Aorta (tissue), 5 donors: Measurements from ENCODE around the gene SMAD6. TPM values are rescaled to one million over a fixed set of nuclear protein-coding genes. Genes with fewer than 3 reads are reported as not detected.

Experiments
- ATAC-seq: fragments of 200-7000 bp; cut with Tn5 transposase; one replicate; pipeline ENCODE4 v1.9.1; 2022; ENCODE audit warnings: moderate library complexity; ENCODE audit not compliant: low FRiP score
- DNase-seq, 2 donors: peaks; one replicate each; pipeline ENCODE4 v3.0.0-alpha.2; 2020
- H3K27ac ChIP-seq, 2 donors: one replicate each; pipeline ENCODE4 v1.5.1; 2013; ENCODE audit warnings: low read length in 2 of 2, mild to moderate bottlenecking in 2 of 2, moderate library complexity in 2 of 2, control low read depth in 1 of 2, inconsistent platforms in 1 of 2, low read depth in 1 of 2
- H3K27me3 ChIP-seq, 2 donors: one replicate each; pipeline ENCODE4 v1.6.1; 2013; ENCODE audit warnings: control low read depth in 1 of 2, low read length in 1 of 2, mild to moderate bottlenecking in 1 of 2, moderate library complexity in 1 of 2; ENCODE audit not compliant: insufficient read depth in 2 of 2, control insufficient read depth in 1 of 2
- H3K36me3 ChIP-seq, 2 donors: one replicate each; pipeline ENCODE4 v1.6.1; 2013; ENCODE audit warnings: control low read depth in 1 of 2, low read length in 1 of 2, mild to moderate bottlenecking in 1 of 2; ENCODE audit not compliant: insufficient read depth in 2 of 2, control insufficient read depth in 1 of 2
- H3K4me1 ChIP-seq, 2 donors: one replicate each; pipeline ENCODE4 v1.6.1; 2013; ENCODE audit warnings: low read length in 2 of 2, control low read depth in 1 of 2, mild to moderate bottlenecking in 1 of 2, moderate library complexity in 1 of 2; ENCODE audit not compliant: insufficient read depth in 2 of 2, control insufficient read depth in 1 of 2
- H3K4me3 ChIP-seq, 2 donors: one replicate each; pipeline ENCODE4 v1.5.1; 2013; ENCODE audit warnings: low read length in 2 of 2, control low read depth in 1 of 2, mild to moderate bottlenecking in 1 of 2
- H3K9me3 ChIP-seq: one replicate; pipeline ENCODE4 v1.6.1; 2013; ENCODE audit warnings: mild to moderate bottlenecking, low read length; ENCODE audit not compliant: control insufficient read depth
- WGBS, 2 donors: extraction: QIAGEN DNeasy Blood & Tissue Kit; methylation state at CpG; one replicate each; pipeline ENCODE4 v1.1.7; 2013; 5-methylcytosine and 5-hydroxymethylcytosine counted together
- intact Hi-C, 2 donors: fragments of 100-400 bp; cut with DNase I; formaldehyde crosslinking; loops; one replicate each; pipeline versions ENCODE4 v1.14.2 to v1.15.0; 2022
- polyA plus RNA-seq, 2 donors: library from polyadenylated mRNA; stranded (reverse); fragments of 200-250 nt; gene quantifications; one replicate each; pipeline ENCODE4 v1.2.3, GENCODE V29; 2013
- total RNA-seq, 2 donors: library from RNA; stranded (reverse); fragmentation: NEBNext Ultra II Directional; extraction: Animal tissue kit (Norgen Biotek cat#: 25700); gene quantifications; one replicate each; pipeline ENCODE4 v1.2.1, GENCODE V29; 2021
- donor health status: healthy with polysubstance abuse.
- donor health status: Bipolar disorder and iron deficiency.
- donor health status: DM: no; HTN: no; CAD: no.
- donor health status: DM: no; HTN: no; CAD: no.
- donor health status: DM: yes; HTN: yes; CAD: no.

Gene SMAD6
- total and polyA plus RNA-seq, 4 donors, result 7.1 to 92.0 (median 24.5) TPM

DNA sequence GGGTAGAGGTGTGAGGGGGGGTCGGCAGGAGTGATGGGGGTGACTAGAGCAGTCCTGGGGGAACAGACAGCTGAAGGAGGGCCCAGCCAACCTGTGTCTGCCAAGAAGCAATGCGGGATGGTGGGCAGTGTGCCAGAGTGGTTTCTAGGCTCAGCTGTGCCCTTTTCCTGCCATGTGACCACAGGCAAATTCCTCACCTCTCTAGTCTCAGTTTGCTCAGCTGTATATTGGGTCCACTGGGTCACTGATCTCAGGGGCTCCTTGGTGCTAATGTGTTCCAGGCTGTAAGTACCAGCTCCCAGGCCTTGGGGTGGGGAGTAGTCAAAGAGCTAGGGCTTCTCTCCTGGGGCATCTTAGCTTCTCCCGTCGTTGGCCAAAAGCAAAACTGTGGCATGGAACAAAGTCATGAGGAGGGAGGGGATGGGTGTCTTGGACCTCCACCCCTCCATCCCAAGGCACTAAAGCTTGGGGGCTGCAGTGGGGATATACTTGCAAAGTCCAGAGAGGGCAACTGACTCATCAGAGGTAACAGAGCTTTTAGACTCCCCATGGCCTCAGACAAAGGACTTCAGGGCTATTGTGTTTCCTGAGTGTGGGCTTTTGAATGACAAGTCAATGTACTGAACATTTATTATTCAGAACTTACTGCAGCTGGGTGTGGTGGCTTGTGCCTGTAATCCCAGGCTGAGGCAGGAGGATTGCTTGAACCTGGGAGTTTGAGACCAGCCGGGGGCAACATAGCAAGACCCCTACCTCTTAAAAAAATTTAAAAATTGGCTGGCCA, 20.9 kb downstream of the SMAD6 start:
- H3K27ac ChIP-seq, result no peak overlapping the region
- peak; percentile 15 to 36 for DNase-seq
- 69 to 70% methylated on average over 5 of the region's 5 CpGs for WGBS, 2 donors
- peaks cover 0 to 7% of the 10 kb centered on the region in 2 donors for H3K4me1 ChIP-seq
- no peaks in the 10 kb centered on the region for H3K9me3 ChIP-seq
- ATAC-seq, result no peak
- H3K27me3 ChIP-seq, result no peaks in the 10 kb centered on the region
- intact Hi-C loops, result no loop called here
- H3K4me3 ChIP-seq, result no peak overlapping the region
- H3K36me3 ChIP-seq, result no peaks in the 10 kb centered on the region

DNA sequence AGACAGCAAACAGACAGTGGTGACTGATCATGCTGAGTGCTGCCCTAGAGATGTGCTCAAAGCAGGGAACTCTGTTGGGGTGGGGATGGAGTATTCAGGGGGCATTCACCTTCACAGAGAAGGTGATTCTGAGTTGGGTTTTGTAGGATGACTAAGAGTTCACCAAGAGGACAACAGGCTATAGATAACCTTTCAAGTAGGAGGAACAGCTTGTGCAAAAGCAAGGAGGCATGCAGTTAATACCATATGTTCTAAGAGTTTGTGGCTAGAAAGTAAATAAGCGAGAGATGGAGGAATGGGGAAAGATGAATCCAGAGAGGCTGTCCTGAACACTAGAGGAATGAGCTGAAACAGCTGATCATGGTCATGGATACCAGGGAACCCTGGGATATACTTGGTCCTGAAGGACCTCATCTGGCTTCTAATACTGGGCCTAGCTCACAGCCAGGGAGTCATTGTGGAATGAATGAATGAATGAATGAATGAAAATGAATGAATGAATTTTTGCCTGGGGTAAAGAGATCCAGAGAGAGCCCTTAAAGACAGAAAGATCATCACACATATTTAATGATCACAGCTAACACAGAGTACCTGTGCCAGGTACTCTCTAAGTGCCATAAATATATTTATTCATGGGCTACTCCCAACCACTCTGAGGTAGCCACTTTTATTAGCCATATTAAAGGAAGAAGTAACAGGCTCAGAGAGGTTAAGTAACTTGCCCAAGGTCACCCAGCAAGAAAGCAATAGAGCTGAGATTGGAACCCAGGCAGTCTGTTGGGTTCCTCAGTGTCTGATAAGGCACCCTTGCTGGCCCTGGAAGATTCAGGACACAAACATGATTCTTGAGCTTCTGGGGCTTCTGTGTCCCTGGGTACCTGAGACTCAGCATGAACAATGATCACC, 22.0 kb downstream of the SMAD6 start:
- Histone ChIP-seq H3K9me3 (no peaks in the 10 kb centered on the region), H3K36me3 (no peaks in the 10 kb centered on the region), H3K27me3 (no peaks in the 10 kb centered on the region), H3K4me1 (peaks cover 0 to 7% of the 10 kb centered on the region in 2 donors), H3K4me3 (no peak overlapping the region), H3K27ac (peak overlapping the region in 1 of 2 donors; percentile 38)
- 84 to 96% methylated on average over 1 of the region's 1 CpG for WGBS, 2 donors
- ATAC-seq (no peak), DNase-seq (peak in 1 of 2 donors; percentile 1)
- intact Hi-C loops, result no loop called here

DNA sequence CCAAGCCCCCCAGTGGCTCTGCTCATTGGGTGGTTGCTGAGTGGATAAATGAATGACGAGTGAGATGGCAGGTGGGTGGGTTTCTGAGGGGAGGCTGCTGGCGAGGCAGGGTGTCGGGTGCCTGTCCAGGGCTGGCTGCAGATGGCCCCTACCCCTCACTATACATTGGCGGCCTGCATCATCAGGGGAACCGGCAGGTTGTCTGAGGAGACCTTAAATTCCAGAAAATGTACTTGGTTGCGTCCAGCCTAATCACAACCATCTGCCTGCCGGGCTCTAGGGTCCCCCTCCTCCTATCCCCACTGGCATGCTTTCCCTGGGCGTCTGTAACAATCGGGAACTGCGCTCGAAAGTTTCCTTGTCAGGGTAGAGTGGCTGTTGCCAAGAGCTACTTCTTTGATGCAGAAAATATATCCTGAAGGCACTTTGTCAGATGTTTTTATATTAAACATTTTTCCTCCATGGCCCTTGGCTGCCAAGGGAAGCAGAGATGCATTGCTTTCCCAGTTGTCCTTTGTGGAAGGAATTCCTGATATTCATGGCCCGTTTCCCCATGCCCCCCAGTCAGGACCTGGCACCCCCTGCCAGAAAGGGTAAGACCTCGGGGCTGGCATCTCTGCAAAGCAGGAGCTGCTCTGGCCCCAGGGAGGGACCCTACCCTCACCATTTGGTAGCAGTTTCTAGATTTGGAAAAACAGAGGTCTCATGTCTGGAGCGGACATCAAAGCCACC, 22.9 kb downstream of the SMAD6 start:
- ATAC-seq (no peak), DNase-seq (peak in 1 of 2 donors; percentile 63)
- no peaks in the 10 kb centered on the region for H3K9me3 ChIP-seq
- no peaks in the 10 kb centered on the region for H3K27me3 ChIP-seq
- H3K4me1 ChIP-seq, result peaks cover 0 to 7% of the 10 kb centered on the region in 2 donors
- intact Hi-C loops, result no loop called here
- no peak overlapping the region for H3K4me3 ChIP-seq
- H3K27ac ChIP-seq, result peak overlapping the region; percentile 8 to 53
- 19 to 25% methylated on average over 14 of the region's 14 CpGs for WGBS, 2 donors
- no peaks in the 10 kb centered on the region for H3K36me3 ChIP-seq

DNA sequence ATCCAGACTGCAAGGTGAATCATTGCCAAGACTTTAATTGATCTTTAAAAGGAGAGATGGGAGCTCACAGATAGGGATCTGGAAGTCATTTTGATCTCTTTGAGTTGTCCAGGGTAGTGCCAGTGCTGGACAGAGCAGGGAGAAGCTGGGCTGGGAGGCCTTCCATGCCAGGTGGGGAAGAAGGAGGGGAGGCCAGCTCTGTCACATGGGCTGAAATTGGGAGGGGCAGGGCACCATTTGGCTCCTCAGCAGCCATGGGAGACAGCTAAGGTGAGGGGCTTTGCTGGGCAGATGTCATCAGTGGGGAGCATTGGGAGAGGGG, 23.4 kb downstream of the SMAD6 start:
- DNase-seq (peak in 1 of 2 donors; percentile 32), ATAC-seq (peak; percentile 4)
- Histone ChIP-seq H3K4me3 (no peak overlapping the region), H3K9me3 (no peaks in the 10 kb centered on the region), H3K27ac (peak overlapping the region in 1 of 2 donors; percentile 53), H3K27me3 (no peaks in the 10 kb centered on the region), H3K36me3 (no peaks in the 10 kb centered on the region), H3K4me1 (peaks cover 4 to 7% of the 10 kb centered on the region in 2 donors)
- intact Hi-C loops, result no loop called here

DNA sequence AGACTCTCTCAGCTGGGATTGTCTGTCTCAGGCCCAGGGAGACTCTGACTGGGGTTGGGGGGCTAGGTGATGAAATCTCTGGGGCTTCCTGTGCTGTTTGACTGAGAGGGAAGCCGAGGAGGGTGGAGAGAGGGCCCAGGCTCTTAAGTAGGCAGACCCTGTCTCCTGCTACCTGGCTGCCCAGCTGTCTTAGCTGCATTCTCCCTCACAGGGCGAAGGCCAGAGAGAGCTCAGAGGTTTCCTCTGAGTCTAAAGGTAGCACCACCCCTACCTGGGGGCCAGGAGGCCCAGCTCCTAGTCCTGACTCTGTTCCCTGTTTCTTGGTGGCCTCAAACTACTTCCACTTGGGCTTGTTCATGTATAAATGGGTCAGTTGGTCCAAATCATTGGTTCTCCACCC, 24.4 kb downstream of the SMAD6 start:
- Histone ChIP-seq H3K9me3 (no peaks in the 10 kb centered on the region), H3K4me1 (peaks cover 4 to 6% of the 10 kb centered on the region in 2 donors), H3K4me3 (no peak overlapping the region), H3K27me3 (no peaks in the 10 kb centered on the region), H3K36me3 (no peaks in the 10 kb centered on the region), H3K27ac (peak overlapping the region in 1 of 2 donors; percentile 21)
- ATAC-seq (no peak), DNase-seq (peak in 1 of 2 donors; percentile 17)
- intact Hi-C loops, result no loop called here
- 92 to 96% methylated on average over 2 of the region's 2 CpGs for WGBS, 2 donors

DNA sequence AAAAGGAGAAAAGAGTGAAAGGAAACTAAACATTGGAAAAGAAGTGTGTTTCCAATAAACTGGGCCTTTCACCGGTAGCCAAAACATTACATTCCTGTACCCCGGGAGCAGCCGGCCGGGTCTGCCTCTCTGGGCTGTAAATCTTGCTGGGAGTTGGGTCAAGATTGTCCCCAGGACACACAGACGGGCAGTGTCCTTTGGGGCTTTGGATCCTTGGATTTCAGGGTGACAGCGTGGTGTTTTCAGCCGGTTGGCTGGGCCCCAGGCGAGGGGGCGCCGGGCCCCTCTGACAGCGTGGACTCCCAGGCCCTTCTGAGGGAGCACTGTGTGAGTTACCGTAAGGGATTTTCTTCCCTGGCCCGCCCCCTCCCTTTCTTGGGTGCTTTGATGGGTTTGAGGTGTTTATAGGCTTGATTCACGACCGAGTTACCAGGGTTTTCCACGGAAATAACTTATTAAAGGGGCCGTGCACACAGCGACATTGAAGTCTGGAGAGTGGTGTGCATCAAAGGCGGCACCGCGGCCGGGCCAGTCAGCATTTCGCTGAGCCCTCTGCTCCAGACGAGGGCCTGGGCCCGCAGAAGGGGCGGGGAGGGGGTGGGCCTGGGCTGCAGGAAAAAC, 27.4 kb downstream of the SMAD6 start:
- 9 to 12% methylated on average over 26 of the region's 26 CpGs for WGBS, 2 donors
- Histone ChIP-seq H3K36me3 (no peaks in the 10 kb centered on the region), H3K27me3 (no peaks in the 10 kb centered on the region), H3K4me1 (peaks cover 0 to 7% of the 10 kb centered on the region in 2 donors), H3K27ac (peak overlapping the region; percentile 10 to 74), H3K4me3 (no peak overlapping the region), H3K9me3 (no peaks in the 10 kb centered on the region)
- peak; percentile 49 for ATAC-seq
- peak in 1 of 2 donors; percentile 39 for DNase-seq
- intact Hi-C loops, result no loop called here

DNA sequence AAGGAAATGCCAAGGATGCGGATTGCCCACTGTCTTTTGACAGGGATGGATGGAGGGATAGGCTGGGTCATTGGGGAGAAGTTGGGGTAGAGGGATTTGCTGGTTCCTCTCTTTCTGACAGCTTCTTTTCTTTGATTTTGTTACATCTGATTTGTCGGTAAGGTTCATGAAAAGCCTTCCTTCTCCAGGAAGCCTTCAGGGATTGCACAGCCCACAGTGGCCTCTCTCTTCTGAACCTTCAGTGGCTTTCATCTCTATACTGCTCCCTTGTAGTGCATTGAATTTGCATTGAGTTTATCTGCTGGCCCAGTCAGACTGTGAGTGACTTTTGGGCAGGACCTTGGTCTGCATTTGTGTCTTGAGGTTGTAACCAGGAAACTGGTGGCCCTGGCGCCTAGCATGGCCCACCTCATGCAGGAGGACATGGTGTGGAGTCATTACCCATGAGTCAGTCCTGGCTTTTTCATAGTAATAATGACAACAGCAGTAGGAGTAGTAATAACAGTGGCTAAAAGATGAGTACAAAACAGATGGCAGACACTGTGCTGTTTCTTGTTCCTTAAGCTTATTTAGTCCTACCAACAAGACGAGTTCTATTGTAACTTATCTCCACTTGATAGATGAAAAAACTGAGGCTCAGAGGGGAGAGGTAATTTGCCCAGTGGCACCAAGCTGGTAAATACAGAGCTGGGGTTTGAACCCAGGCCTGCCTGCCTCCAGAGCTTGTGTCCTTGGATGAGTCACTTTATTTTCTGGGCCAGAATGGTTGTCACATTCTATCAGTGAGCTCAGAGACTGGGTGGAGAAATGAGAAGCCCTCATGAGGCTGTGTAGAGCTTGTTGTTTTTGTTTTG, 28.4 kb downstream of the SMAD6 start:
- peak overlapping the region in 1 of 2 donors; percentile 74 for H3K27ac ChIP-seq
- H3K4me3 ChIP-seq, result no peak overlapping the region
- H3K9me3 ChIP-seq, result no peaks in the 10 kb centered on the region
- ATAC-seq, result no peak
- 71 to 81% methylated on average over 4 of the region's 4 CpGs for WGBS, 2 donors
- peak in 1 of 2 donors; percentile 78 for DNase-seq
- intact Hi-C loops, result no loop called here
- H3K36me3 ChIP-seq, result no peaks in the 10 kb centered on the region
- peaks cover 0 to 7% of the 10 kb centered on the region in 2 donors for H3K4me1 ChIP-seq
- H3K27me3 ChIP-seq, result no peaks in the 10 kb centered on the region
